HG02642 (cell line): ENCODE data around the gene OR1S2.
"Not testable (repeated sequence)": the region's sequence is repeated elsewhere in the genome, so short reads cannot be mapped to it uniquely, and the experiment has no call there.

Source experiments
- ATAC-seq: cut with Tn5 transposase; IDR thresholded peaks from one replicate; pipeline ENCODE4 v1.9.1; 2021; ENCODE audit warnings: mild to moderate bottlenecking; ENCODE audit not compliant: unreplicated experiment, poor library complexity

OR1S2 gene

GRCh38 chr11:58204042-58204441 is at the start of gene OR1S2:
Gene OR1S2 (minus strand): TSS chr11:58204142. CDS start chr11:58204142, 0 bp downstream.
- ATAC-seq: no peak

GRCh38 chr11:58243954-58244353 is 40.0 kb upstream of the OR1S2 start:
- ATAC-seq: no peak

- no peak for ATAC-seq
Observed at GRCh38 chr11:58227956-58228615, 24.1 kb upstream of the OR1S2 start.

GRCh38 chr11:58222721-58223120 is 18.8 kb upstream of the OR1S2 start:
- ATAC-seq: no peak

GRCh38 chr11:58216476-58216875 is 12.5 kb upstream of the OR1S2 start:
- no peak for ATAC-seq

- ATAC-seq: not testable (repeated sequence)
Observed at GRCh38 chr11:58212420-58212819, 8.5 kb upstream of the OR1S2 start, which contains the start of gene OR1S1. Gene OR1S1 (plus strand): TSS chr11:58212720.

- ATAC-seq: no peak
Observed at GRCh38 chr11:58199271-58199670, 4.7 kb downstream of the OR1S2 start.

- ATAC-seq: no peak
Observed at GRCh38 chr11:58195939-58196338, 8.0 kb downstream of the OR1S2 start.

GRCh38 chr11:58193391-58193790 is 10.6 kb downstream of the OR1S2 start:
- no peak for ATAC-seq

GRCh38 chr11:58192229-58192628 is 11.7 kb downstream of the OR1S2 start:
- no peak for ATAC-seq

GRCh38 chr11:58188770-58189169 is 15.2 kb downstream of the OR1S2 start, which contains the start of gene OR9Q2:
Gene OR9Q2 (plus strand): TSS chr11:58189070. CDS start chr11:58190491, 1,421 bp downstream.
- no peak for ATAC-seq

- no peak for ATAC-seq
Observed at GRCh38 chr11:58186938-58187337, 17.0 kb downstream of the OR1S2 start.

- no peak for ATAC-seq
Observed at GRCh38 chr11:58179648-58180047, 24.3 kb downstream of the OR1S2 start.

- ATAC-seq: no peak
Observed at GRCh38 chr11:58178444-58178843, 25.5 kb downstream of the OR1S2 start.

- ATAC-seq: no peak
Observed at GRCh38 chr11:58177409-58178054, 26.4 kb downstream of the OR1S2 start.

GRCh38 chr11:58165504-58166106 is 38.3 kb downstream of the OR1S2 start:
- ATAC-seq: no peak

- no peak for ATAC-seq
Observed at GRCh38 chr11:58164990-58165389, 39.0 kb downstream of the OR1S2 start.

- ATAC-seq: no peak
Observed at GRCh38 chr11:58164389-58164788, 39.6 kb downstream of the OR1S2 start.
